Smooth muscle cell (in vitro differentiated cells): ENCODE results near the gene TEX51. TPM values are rescaled to one million over a fixed set of nuclear protein-coding genes. Genes with fewer than 3 reads are reported as not detected.

Source experiments
- DNase-seq: peaks from one replicate; lab custom pipeline; 2025; ENCODE audit not compliant: unreplicated experiment; lab: John Stamatoyannopoulos, UW
- H2AFZ ChIP-seq: fragments of 200-600 bp; sonication (generic); 2 replicates; pipeline ENCODE4 v1.6.0; 2016; ENCODE audit warnings: antibody characterized with exemption, low read depth, mild to moderate bottlenecking
- H3F3A ChIP-seq: fragments of 200-600 bp; sonication (generic); 2 replicates; pipeline ENCODE4 v1.6.0; 2017; ENCODE audit warnings: antibody characterized with exemption, low read depth
- H3K27ac ChIP-seq: fragments of 200-600 bp; sonication (generic); 2 replicates; pipeline ENCODE4 v1.5.1; 2016; ENCODE audit warnings: low read depth, mild to moderate bottlenecking
- H3K27me3 ChIP-seq: fragments of 200-600 bp; sonication (generic); 2 replicates; pipeline ENCODE4 v1.6.1; 2016; ENCODE audit warnings: low read depth, mild to moderate bottlenecking
- H3K36me3 ChIP-seq: fragments of 200-600 bp; sonication (generic); 2 replicates; pipeline ENCODE4 v1.5.1; 2016; ENCODE audit warnings: low read depth
- H3K4me1 ChIP-seq: fragments of 200-600 bp; sonication (generic); 2 replicates; pipeline ENCODE4 v1.5.1; 2016; ENCODE audit warnings: low read depth
- H3K4me2 ChIP-seq: fragments of 200-600 bp; sonication (generic); 2 replicates; pipeline ENCODE4 v1.6.0; 2016; ENCODE audit warnings: mild to moderate bottlenecking
- H3K4me3 ChIP-seq: fragments of 200-600 bp; sonication (generic); 2 replicates; pipeline ENCODE4 v1.5.1; 2016; ENCODE audit warnings: mild to moderate bottlenecking
- H3K79me2 ChIP-seq: fragments of 200-600 bp; sonication (generic); 2 replicates; pipeline ENCODE4 v1.6.0; 2016; ENCODE audit warnings: low read depth, mild to moderate bottlenecking
- H3K9ac ChIP-seq: fragments of 200-600 bp; sonication (generic); 2 replicates; pipeline ENCODE4 v1.6.0; 2016; ENCODE audit warnings: low read depth
- H3K9me3 ChIP-seq: fragments of 200-600 bp; sonication (generic); replicated peaks from 2 replicates; pipeline ENCODE4 v1.5.1; 2016; ENCODE audit warnings: low read depth
- H4K20me1 ChIP-seq: fragments of 200-600 bp; sonication (generic); 2 replicates; pipeline ENCODE4 v1.6.0; 2016; ENCODE audit warnings: low read depth
- CTCF ChIP-seq: fragments of 200-600 bp; sonication (generic); IDR thresholded peaks from 2 replicates; pipeline ENCODE4 v1.5.1; 2017; ENCODE audit warnings: borderline replicate concordance, mild to moderate bottlenecking, antibody characterized with exemption; ENCODE audit not compliant: insufficient read depth, poor library complexity, severe bottlenecking
- WGBS: methylation state at CpG from one replicate; pipeline ENCODE4 v1.1.7; 2016; ENCODE audit warnings: low lambda C conversion rate; 5-methylcytosine and 5-hydroxymethylcytosine counted together
- polyA plus RNA-seq: library from polyadenylated mRNA; unstranded; fragments of >200 nt; fragmentation: Nextera tagmentation; extraction: Ambion mirVana; gene quantifications from 2 replicates; pipeline ENCODE4 v1.2.1, GENCODE V29; 2016
- total RNA-seq: library from RNA; depleted of rRNA; stranded (reverse); fragments of >200 nt; gene quantifications from 2 replicates; pipeline ENCODE4 v1.2.3, GENCODE V29; 2014

TEX51 gene
- total and polyA plus RNA-seq, 2 experiments from 2014 or later = not detected

GRCh38 chr2:126879348-126880298 is 19.1 kb upstream of the TEX51 start:
- H3K4me3 ChIP-seq = no peak overlapping the region
- no peak for DNase-seq
- no peak overlapping the region for H2AFZ ChIP-seq
- H3K27ac ChIP-seq = no peak overlapping the region
- H3K79me2 ChIP-seq = no peaks in the 10 kb centered on the region
- no peaks in the 10 kb centered on the region for H3K27me3 ChIP-seq
- no peaks in the 10 kb centered on the region for H4K20me1 ChIP-seq
- 94% methylated on average over 12 of the region's 12 CpGs for WGBS
- H3K36me3 ChIP-seq = no peaks in the 10 kb centered on the region
- no peaks in the 10 kb centered on the region for H3K9me3 ChIP-seq
- no peaks in the 10 kb centered on the region for H3K4me1 ChIP-seq
- H3K9ac ChIP-seq = no peak overlapping the region
- TF ChIP-seq CTCF = no peak
- H3K4me2 ChIP-seq = no peak overlapping the region
- no peaks in the 10 kb centered on the region for H3F3A ChIP-seq

GRCh38 chr2:126880324-126880723 is 18.4 kb upstream of the TEX51 start:
- no peak overlapping the region for H3K4me3 ChIP-seq
- no peaks in the 10 kb centered on the region for H3K9me3 ChIP-seq
- no peaks in the 10 kb centered on the region for H4K20me1 ChIP-seq
- H3K79me2 ChIP-seq = no peaks in the 10 kb centered on the region
- DNase-seq = no peak
- no peak for TF ChIP-seq CTCF
- no peaks in the 10 kb centered on the region for H3K27me3 ChIP-seq
- no peaks in the 10 kb centered on the region for H3F3A ChIP-seq
- no peak overlapping the region for H3K9ac ChIP-seq
- no peak overlapping the region for H3K27ac ChIP-seq
- no peaks in the 10 kb centered on the region for H3K36me3 ChIP-seq
- 93% methylated on average over 7 of the region's 7 CpGs for WGBS
- H2AFZ ChIP-seq = no peak overlapping the region
- H3K4me1 ChIP-seq = no peaks in the 10 kb centered on the region
- no peak overlapping the region for H3K4me2 ChIP-seq

GRCh38 chr2:126880817-126881216 is 17.9 kb upstream of the TEX51 start:
- Histone ChIP-seq H3F3A (no peaks in the 10 kb centered on the region), H3K4me1 (no peaks in the 10 kb centered on the region), H2AFZ (no peak overlapping the region), H3K9ac (no peak overlapping the region), H4K20me1 (no peaks in the 10 kb centered on the region), H3K4me3 (no peak overlapping the region), H3K9me3 (no peaks in the 10 kb centered on the region), H3K36me3 (no peaks in the 10 kb centered on the region), H3K4me2 (no peak overlapping the region), H3K27me3 (no peaks in the 10 kb centered on the region), H3K79me2 (no peaks in the 10 kb centered on the region), H3K27ac (no peak overlapping the region)
- WGBS = 85% methylated on average over 4 of the region's 4 CpGs
- DNase-seq = no peak
- no peak for TF ChIP-seq CTCF
